H1 (cell line): ENCODE data around the gene DICER1. TPM values are rescaled to one million over a fixed set of nuclear protein-coding genes. Genes with fewer than 3 reads are reported as not detected.

Source experiments
- CTCF ChIA-PET: fragments of 300-600 bp; sonication (Branson Sonifier 250); formaldehyde crosslinking; loops from one replicate; lab custom pipeline; 2021; ENCODE audit not compliant: partially characterized antibody; lab: Charles Lee
- POLR2A ChIA-PET: fragments of 300-600 bp; sonication (Branson Sonifier 250); formaldehyde crosslinking; loops from one replicate; lab custom pipeline; 2021; ENCODE audit warnings: inconsistent platforms; ENCODE audit not compliant: partially characterized antibody; lab: Charles Lee
- DNase-seq, 2 experiments: peaks; one replicate each; pipeline versions ENCODE4 v3.0.0 to v3.0.0-alpha.2; 2010 to 2022; ENCODE audit warnings: low spot score in 2 of 2, low read depth in 1 of 2, mixed read lengths in 1 of 2
- FAIRE-seq: peaks from 2 replicates; lab custom pipeline; 2011; peaks lifted over from hg19 to GRCh38; lab: Jason Lieb, UNC
- H2AFZ ChIP-seq: 2 replicates; pipeline ENCODE4 v1.8.1; 2012; ENCODE audit warnings: low read length, inconsistent platforms
- H2AK5ac ChIP-seq: 2 replicates; pipeline ENCODE4 v1.6.1; 2013; ENCODE audit warnings: low read depth, low read length
- H2BK120ac ChIP-seq: replicated peaks from 2 replicates; pipeline ENCODE3; 2013; ENCODE audit warnings: low read depth, low read length, inconsistent platforms
- H2BK12ac ChIP-seq: 2 replicates; pipeline ENCODE4 v1.6.1; 2013; ENCODE audit warnings: low read depth, low read length
- H2BK15ac ChIP-seq: 2 replicates; pipeline ENCODE4 v1.6.1; 2013; ENCODE audit warnings: low read length
- H2BK20ac ChIP-seq: 2 replicates; pipeline ENCODE4 v1.6.1; 2013; ENCODE audit warnings: low read length
- H2BK5ac ChIP-seq: 2 replicates; pipeline ENCODE4 v1.6.1; 2013; ENCODE audit warnings: low read depth, low read length
- H3K14ac ChIP-seq: 2 replicates; pipeline ENCODE4 v1.6.1; 2013; ENCODE audit warnings: inconsistent platforms; ENCODE audit not compliant: insufficient read length
- H3K18ac ChIP-seq: 2 replicates; pipeline ENCODE4 v1.6.1; 2013; ENCODE audit warnings: low read length; ENCODE audit errors: extremely low read depth
- H3K23ac ChIP-seq: 2 replicates; pipeline ENCODE4 v1.6.1; 2013; ENCODE audit warnings: inconsistent platforms; ENCODE audit not compliant: insufficient read length
- H3K23me2 ChIP-seq: 2 replicates; pipeline ENCODE4 v1.6.1; 2013; ENCODE audit warnings: low read depth, low read length
- H3K27ac ChIP-seq: 2 replicates; pipeline ENCODE4 v1.6.1; 2011; ENCODE audit warnings: low read depth, low read length, inconsistent platforms
- H3K27me3 ChIP-seq, 4 experiments: replicated peaks in 1 of 4; 1 replicate in 1 of 4; 2 replicates in 3 of 4; pipeline versions ENCODE4 v1.6.1 to v1.8.1; 2011 to 2013; ENCODE audit warnings: low read length in 3 of 4, mild to moderate bottlenecking in 3 of 4, inconsistent platforms in 2 of 4, mixed read lengths in 2 of 4, moderate library complexity in 1 of 4; ENCODE audit not compliant: control insufficient read depth in 3 of 4, insufficient read depth in 3 of 4; ENCODE audit errors: extremely low read depth in 1 of 4
- H3K36me3 ChIP-seq, 4 experiments: 2 replicates each; pipeline versions ENCODE4 v1.6.1 to v1.8.1; 2011 to 2013; ENCODE audit warnings: mild to moderate bottlenecking in 4 of 4, low read length in 3 of 4, moderate library complexity in 2 of 4, control low read depth in 1 of 4, inconsistent platforms in 1 of 4; ENCODE audit not compliant: insufficient read depth in 4 of 4, control insufficient read depth in 2 of 4
- H3K4ac ChIP-seq: replicated peaks from 2 replicates; pipeline ENCODE3; 2013; ENCODE audit warnings: low read length, low read depth, mixed read lengths, inconsistent platforms; ENCODE audit not compliant: insufficient read length
- H3K4me1 ChIP-seq, 4 experiments: replicated peaks in 1 of 4; 1 replicate in 1 of 4; 2 replicates in 3 of 4; pipeline versions ENCODE4 v1.6.1 to v1.8.1; 2011 to 2013; ENCODE audit warnings: low read length in 3 of 4, inconsistent platforms in 2 of 4, mixed read lengths in 1 of 4; ENCODE audit not compliant: insufficient read depth in 4 of 4, control insufficient read depth in 3 of 4
- H3K4me2 ChIP-seq, 2 experiments: 2 replicates each; pipeline versions ENCODE4 v1.6.1 to v1.8.1; 2011 to 2013; ENCODE audit warnings: low read depth in 2 of 2, low read length in 2 of 2, control low read depth in 1 of 2, inconsistent platforms in 1 of 2, mild to moderate bottlenecking in 1 of 2; ENCODE audit not compliant: insufficient read depth in 1 of 2
- H3K4me3 ChIP-seq, 4 experiments: fragments of 200-600, 300-600 bp in 1 of 4; sonication (generic), shearing (Covaris generic), sonication (Bioruptor Twin) in 1 of 4; 2 replicates each; pipeline versions ENCODE4 v1.5.1 to v1.8.1; 2011 to 2016; ENCODE audit warnings: low read length in 4 of 4, low read depth in 3 of 4, control low read depth in 2 of 4, inconsistent platforms in 2 of 4, mild to moderate bottlenecking in 2 of 4, mixed read lengths in 1 of 4, moderate library complexity in 1 of 4; ENCODE audit not compliant: insufficient read depth in 2 of 4; ENCODE audit errors: extremely low read depth in 1 of 4
- H3K56ac ChIP-seq: replicated peaks from 2 replicates; pipeline ENCODE3; 2013; ENCODE audit warnings: low read depth, mild to moderate bottlenecking, mixed read lengths, low read length, inconsistent platforms; ENCODE audit not compliant: insufficient read length
- H3K79me1 ChIP-seq: 2 replicates; pipeline ENCODE4 v1.6.1; 2013; ENCODE audit warnings: low read depth, low read length, control low read depth
- H3K79me2 ChIP-seq, 2 experiments: 2 replicates each; pipeline versions ENCODE4 v1.6.1 to v1.8.1; 2012 to 2013; ENCODE audit warnings: low read length in 2 of 2, mild to moderate bottlenecking in 2 of 2, inconsistent platforms in 1 of 2; ENCODE audit not compliant: insufficient read depth in 2 of 2, control insufficient read depth in 1 of 2
- H3K9ac ChIP-seq, 4 experiments: replicated peaks in 1 of 4; 1 replicate in 1 of 4; 2 replicates in 3 of 4; pipeline versions ENCODE4 v1.6.1 to v1.8.1; 2011 to 2013; ENCODE audit warnings: low read depth in 3 of 4, low read length in 3 of 4, control low read depth in 2 of 4, mild to moderate bottlenecking in 2 of 4, moderate library complexity in 2 of 4, inconsistent platforms in 1 of 4; ENCODE audit errors: extremely low read depth in 1 of 4
- H3K9me3 ChIP-seq, 2 experiments: 2 replicates each; pipeline versions ENCODE4 v1.6.1 to v1.8.1; 2012 to 2013; ENCODE audit warnings: mild to moderate bottlenecking in 2 of 2, moderate library complexity in 2 of 2, control low read depth in 1 of 2, inconsistent platforms in 1 of 2, low read depth in 1 of 2, low read length in 1 of 2, mixed read lengths in 1 of 2; ENCODE audit not compliant: insufficient read depth in 2 of 2
- H4K20me1 ChIP-seq, 2 experiments: replicated peaks in 1 of 2; 2 replicates each; pipeline versions ENCODE3 to v1.8.1; 2011 to 2013; ENCODE audit warnings: inconsistent platforms in 2 of 2, low read length in 2 of 2, mild to moderate bottlenecking in 1 of 2; ENCODE audit not compliant: insufficient read depth in 2 of 2, control insufficient read depth in 1 of 2
- H4K5ac ChIP-seq: 2 replicates; pipeline ENCODE4 v1.6.1; 2013; ENCODE audit warnings: low read length, low read depth, mixed read lengths, inconsistent platforms; ENCODE audit not compliant: insufficient read length
- H4K8ac ChIP-seq: 2 replicates; pipeline ENCODE4 v1.8.0; 2013; ENCODE audit warnings: mild to moderate bottlenecking, moderate library complexity, low read length, inconsistent platforms; ENCODE audit not compliant: insufficient read depth; ENCODE audit errors: extremely low read depth
- H4K91ac ChIP-seq: replicated peaks from 2 replicates; pipeline ENCODE3; 2013; ENCODE audit warnings: low read length, mixed read lengths, inconsistent platforms; ENCODE audit not compliant: insufficient read length
- ASH2L ChIP-seq: fragments of 200-600, 300-600 bp; sonication (generic); IDR thresholded peaks from one replicate; pipeline ENCODE4 v1.7.1; 2017; ENCODE audit warnings: low read length
- BCL11A ChIP-seq, 2 experiments: IDR thresholded peaks; one replicate each; pipeline ENCODE4 v1.6.1; 2011; ENCODE audit warnings: low read depth in 2 of 2, low read length in 2 of 2, mild to moderate bottlenecking in 2 of 2
- CTBP2 ChIP-seq: IDR thresholded peaks from 2 replicates; pipeline ENCODE4 v1.7.0; 2011; ENCODE audit warnings: borderline replicate concordance, mild to moderate bottlenecking, moderate library complexity, mixed read lengths, low read length; ENCODE audit not compliant: insufficient read depth, insufficient read length
- HDAC2 ChIP-seq, 2 experiments: fragments of 300-600 bp in 1 of 2; sonication (generic) in 1 of 2; IDR thresholded peaks; 2 replicates each; pipeline ENCODE4 v1.6.1; 2011 to 2012; ENCODE audit warnings: low read depth in 2 of 2, low read length in 2 of 2, mild to moderate bottlenecking in 2 of 2, moderate library complexity in 2 of 2, borderline replicate concordance in 1 of 2, inconsistent platforms in 1 of 2
- KDM4A ChIP-seq: IDR thresholded peaks from one replicate; pipeline ENCODE4 v1.7.1; 2012; ENCODE audit warnings: low read depth, mild to moderate bottlenecking, moderate library complexity, low read length, inconsistent platforms; ENCODE audit not compliant: severe bottlenecking
- KDM5A ChIP-seq: fragments of 200-600 bp; IDR thresholded peaks from 2 replicates; pipeline ENCODE4 v1.7.1; 2012; ENCODE audit warnings: mild to moderate bottlenecking, low read length, inconsistent platforms, mixed read lengths
- SP1 ChIP-seq: IDR thresholded peaks from 2 replicates; pipeline ENCODE4 v1.6.1; 2011; ENCODE audit warnings: low read depth, low read length
- SUZ12 ChIP-seq: fragments of 200-600 bp; sonication (generic); IDR thresholded peaks from 2 replicates; pipeline ENCODE4 v1.6.1; 2012; ENCODE audit warnings: mild to moderate bottlenecking, inconsistent platforms, low read length, moderate library complexity, mixed read lengths
- TBP ChIP-seq: IDR thresholded peaks from 2 replicates; pipeline ENCODE4 v1.6.1; 2011; ENCODE audit warnings: low read depth, low read length, improper control_type of control experiment
- TCF12 ChIP-seq: IDR thresholded peaks from 2 replicates; pipeline ENCODE4 v1.6.1; 2011; ENCODE audit warnings: low read depth, mild to moderate bottlenecking, low read length
- WGBS, 2 experiments: shearing (Covaris generic) in 1 of 2; methylation state at CpG; one replicate each; pipeline versions ENCODE4 v1.1.6 to v1.1.7; 2013 to 2015; ENCODE audit warnings: low lambda C conversion rate in 2 of 2, mixed read lengths in 2 of 2, inconsistent platforms in 1 of 2, low coverage in 1 of 2, missing lambda C conversion rate in 1 of 2; ENCODE audit not compliant: insufficient replicate concordance in 2 of 2, insufficient coverage in 1 of 2, insufficient read length in 1 of 2; ENCODE audit errors: extremely low coverage in 1 of 2, missing lambda C conversion rate in 1 of 2; 5-methylcytosine and 5-hydroxymethylcytosine counted together
- polyA plus RNA-seq, 7 experiments: library from polyadenylated mRNA; depleted of rRNA in 3 of 7; stranded (reverse) in 5 of 7; unstranded in 2 of 7; fragments of >200 nt in 5 of 7; fragments of 200-250 nt in 2 of 7; gene quantifications; 1 replicate in 5 of 7; 2 replicates in 1 of 7; 4 replicates in 1 of 7; pipeline versions ENCODE4 v1.2.1 to v1.2.3, GENCODE V29; 2011 to 2013; ENCODE audit warnings: missing spikeins in 2 of 7, mixed read lengths in 2 of 7
- total RNA-seq: library from RNA; stranded (reverse); fragmentation: NEBNext Ultra II Directional; extraction: Animal tissue kit (Norgen Biotek cat#: 25700); gene quantifications from 2 replicates; pipeline ENCODE4 v1.2.1, GENCODE V29; 2021
- TF ChIP-seq, protein P1 (sequence below): IDR thresholded peaks from 2 replicates; pipeline ENCODE4 v1.6.1; 2012; ENCODE audit warnings: low read length, inconsistent platforms
- TF ChIP-seq, protein P2 (sequence below): IDR thresholded peaks from 2 replicates; pipeline ENCODE4 v1.6.1; 2011; ENCODE audit warnings: low read depth, mild to moderate bottlenecking, low read length; ENCODE audit not compliant: insufficient read depth

The DICER1 gene
- total and polyA plus RNA-seq, 2 of the 8 experiments (the other 6 are each of a cell fraction or from before 2014, with no cell fraction given), result 11.9 to 61.8 TPM

DNA sequence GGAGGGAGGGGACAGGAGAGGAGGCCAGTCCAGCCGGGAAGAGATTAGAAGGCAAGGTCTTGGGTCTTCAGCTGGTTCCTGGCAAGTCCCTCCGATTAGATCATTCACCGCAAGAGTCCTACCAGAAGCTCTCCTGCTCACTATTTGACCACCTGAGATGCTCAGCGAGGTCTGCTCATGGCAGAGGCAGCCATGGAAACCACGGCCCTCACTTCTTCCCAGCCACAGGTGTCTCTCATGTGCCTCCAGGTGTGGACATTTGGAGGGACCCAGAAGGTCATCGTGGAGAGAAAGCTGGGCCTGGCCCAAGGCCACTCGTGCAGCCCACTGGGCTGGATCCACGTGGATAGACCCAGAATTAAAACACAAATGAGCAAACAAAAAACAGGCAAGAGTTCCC lies 99.5 kb downstream of the DICER1 start:
- H3K79me2 ChIP-seq, result no peaks in the 10 kb centered on the region
- POLR2A ChIA-PET, result no interaction called here

More for the DNA sequence above, 99.5 kb downstream of the DICER1 start:
- Histone ChIP-seq H2BK12ac (no peak overlapping the region), H3K14ac (no peak overlapping the region), H4K5ac (no peak overlapping the region), H3K9me3 (no peaks in the 10 kb centered on the region), H3K56ac (no peak overlapping the region), H2AFZ (no peak overlapping the region), H3K23me2 (no peaks in the 10 kb centered on the region), H4K8ac (no peak overlapping the region), H3K18ac (no peak overlapping the region), H3K79me1 (no peaks in the 10 kb centered on the region), H3K27ac (no peak overlapping the region), H2BK20ac (no peak overlapping the region), H3K4me3 (no peak overlapping the region), H3K4me1 (no peaks in the 10 kb centered on the region), H3K36me3 (no peaks in the 10 kb centered on the region), H4K91ac (no peak overlapping the region), H3K23ac (no peak overlapping the region), H4K20me1 (no peaks in the 10 kb centered on the region), H2BK15ac (no peak overlapping the region), H2AK5ac (no peak overlapping the region), H2BK5ac (no peak overlapping the region), H3K4me2 (no peak overlapping the region), H3K9ac (no peak overlapping the region), H3K27me3 (no peaks in the 10 kb centered on the region; a peak in 1 of 7 replicates), H2BK120ac (no peak overlapping the region), H3K4ac (no peak overlapping the region)
- WGBS, 2 experiments, result 74% methylated on average over 7 of the region's 8 CpGs; no CpG with 5 or more reads in 1 of the 2 experiments
- no peak for FAIRE-seq
- CTCF ChIA-PET, result interaction anchor here (0.9 to 1.4 kb wide), 3 partner anchors 12 to 37 kb away, joined by 3 read pairs; no protein-coding TSS in a partner anchor
- TF ChIP-seq ASH2L (no peak), SUZ12 (no peak), CTBP2 (no peak), TCF12 (no peak), HDAC2 (IDR thresholded peaks at IDR 0.05; ENCODE audit: borderline replicate concordance in 1 of 2, low read depth in 2 of 2, low read length in 2 of 2) (no peak), TBP (no peak), SP1 (no peak), KDM4A (no peak), KDM5A (no peak), BCL11A (IDR thresholded peaks at IDR 0.05; ENCODE audit: low read depth in 2 of 2, low read length in 2 of 2) (no peak)
- TF ChIP-seq, protein P1, sequence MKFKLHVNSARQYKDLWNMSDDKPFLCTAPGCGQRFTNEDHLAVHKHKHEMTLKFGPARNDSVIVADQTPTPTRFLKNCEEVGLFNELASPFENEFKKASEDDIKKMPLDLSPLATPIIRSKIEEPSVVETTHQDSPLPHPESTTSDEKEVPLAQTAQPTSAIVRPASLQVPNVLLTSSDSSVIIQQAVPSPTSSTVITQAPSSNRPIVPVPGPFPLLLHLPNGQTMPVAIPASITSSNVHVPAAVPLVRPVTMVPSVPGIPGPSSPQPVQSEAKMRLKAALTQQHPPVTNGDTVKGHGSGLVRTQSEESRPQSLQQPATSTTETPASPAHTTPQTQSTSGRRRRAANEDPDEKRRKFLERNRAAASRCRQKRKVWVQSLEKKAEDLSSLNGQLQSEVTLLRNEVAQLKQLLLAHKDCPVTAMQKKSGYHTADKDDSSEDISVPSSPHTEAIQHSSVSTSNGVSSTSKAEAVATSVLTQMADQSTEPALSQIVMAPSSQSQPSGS, result no peak
- TF ChIP-seq, protein P2, sequence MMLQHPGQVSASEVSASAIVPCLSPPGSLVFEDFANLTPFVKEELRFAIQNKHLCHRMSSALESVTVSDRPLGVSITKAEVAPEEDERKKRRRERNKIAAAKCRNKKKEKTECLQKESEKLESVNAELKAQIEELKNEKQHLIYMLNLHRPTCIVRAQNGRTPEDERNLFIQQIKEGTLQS, result no peak
- no peak for DNase-seq
